CD14-positive monocyte (primary cell): Measurements from ENCODE around the gene APOD. TPM values are rescaled to one million over a fixed set of nuclear protein-coding genes. Genes with fewer than 3 reads are reported as not detected.

Experiments
- DNase-seq, 3 donors: peaks; one replicate each; pipeline ENCODE4 v3.0.0-alpha.2; 2011 to 2022
- H2AFZ ChIP-seq: 2 replicates; pipeline ENCODE4 v1.6.0; 2012; ENCODE audit warnings: mild to moderate bottlenecking, low read depth, low read length, inconsistent platforms; ENCODE audit not compliant: insufficient read depth, poor library complexity, severe bottlenecking
- H3K27ac ChIP-seq, 2 donors: 1 replicate in 1 of 2; 2 replicates in 1 of 2; pipeline ENCODE4 v1.5.1; 2012 to 2013; ENCODE audit warnings: low read length in 2 of 2, control low read depth in 1 of 2, inconsistent platforms in 1 of 2, low read depth in 1 of 2, mild to moderate bottlenecking in 1 of 2
- H3K27me3 ChIP-seq, 2 donors: one replicate each; pipeline versions ENCODE4 v1.6.0 to v1.6.1; 2011 to 2013; ENCODE audit warnings: low read length in 2 of 2; ENCODE audit not compliant: control insufficient read depth in 2 of 2, insufficient read depth in 2 of 2
- H3K36me3 ChIP-seq, 2 donors: replicated peaks in 1 of 2; 1 replicate in 1 of 2; 2 replicates in 1 of 2; pipeline versions ENCODE4 v1.5.1 to v1.6.1; 2012 to 2013; ENCODE audit warnings: low read length in 2 of 2, control low read depth in 1 of 2, inconsistent platforms in 1 of 2, mild to moderate bottlenecking in 1 of 2; ENCODE audit not compliant: insufficient read depth in 2 of 2, control insufficient read depth in 1 of 2
- H3K4me1 ChIP-seq, 2 donors: 1 replicate in 1 of 2; 2 replicates in 1 of 2; pipeline versions ENCODE4 v1.5.1 to v1.6.1; 2012 to 2013; ENCODE audit warnings: low read length in 2 of 2, control low read depth in 1 of 2, inconsistent platforms in 1 of 2, mild to moderate bottlenecking in 1 of 2, moderate library complexity in 1 of 2; ENCODE audit not compliant: insufficient read depth in 2 of 2, control insufficient read depth in 1 of 2
- H3K4me2 ChIP-seq: replicated peaks from 2 replicates; pipeline ENCODE3; 2012; ENCODE audit warnings: low read length, moderate library complexity, mild to moderate bottlenecking; ENCODE audit not compliant: poor library complexity, severe bottlenecking; ENCODE audit errors: extremely low read depth
- H3K4me3 ChIP-seq, 3 experiments: fragments of 200-600 bp in 1 of 3; sonication (generic) in 1 of 3; replicated peaks in 1 of 3; 1 replicate in 2 of 3; 2 replicates in 1 of 3; pipeline ENCODE4 v1.5.1; 2011 to 2013; ENCODE audit warnings: low read length in 3 of 3, mild to moderate bottlenecking in 3 of 3, control low read depth in 2 of 3, low read depth in 2 of 3, inconsistent platforms in 1 of 3, moderate library complexity in 1 of 3
- H3K79me2 ChIP-seq: 2 replicates; pipeline ENCODE4 v1.6.0; 2012; ENCODE audit warnings: mild to moderate bottlenecking, control low read depth, inconsistent platforms, low read length, moderate library complexity; ENCODE audit not compliant: insufficient read depth
- H3K9ac ChIP-seq: 2 replicates; pipeline ENCODE4 v1.6.0; 2017; ENCODE audit warnings: low read length, mild to moderate bottlenecking; ENCODE audit not compliant: insufficient read depth, poor library complexity, severe bottlenecking
- H3K9me3 ChIP-seq, 2 donors: replicated peaks in 1 of 2; 1 replicate in 1 of 2; 2 replicates in 1 of 2; pipeline versions ENCODE4 v1.5.1 to v1.6.1; 2012 to 2013; ENCODE audit warnings: low read length in 2 of 2, control low read depth in 1 of 2; ENCODE audit not compliant: control insufficient read depth in 1 of 2, insufficient read depth in 1 of 2
- H4K20me1 ChIP-seq: 2 replicates; pipeline ENCODE4 v1.6.0; 2012; ENCODE audit warnings: mild to moderate bottlenecking, low read length, control low read depth, moderate library complexity; ENCODE audit not compliant: insufficient read depth
- H3K27ac Mint-ChIP-seq, 7 donors: one replicate each; pipeline ENCODE4 v1.8.0; 2020; ENCODE audit warnings: mild to moderate bottlenecking in 7 of 7, mixed read lengths in 7 of 7, moderate library complexity in 6 of 7, inconsistent platforms in 2 of 7
- H3K27me3 Mint-ChIP-seq, 3 donors: one replicate each; pipeline ENCODE4 v1.8.0; 2021 to 2022; ENCODE audit warnings: low read depth in 3 of 3, mild to moderate bottlenecking in 3 of 3, mixed read lengths in 3 of 3, moderate library complexity in 3 of 3, inconsistent platforms in 1 of 3
- H3K36me3 Mint-ChIP-seq, 2 donors: one replicate each; pipeline ENCODE4 v1.8.0; 2020; ENCODE audit warnings: mixed read lengths in 2 of 2, inconsistent platforms in 1 of 2, mild to moderate bottlenecking in 1 of 2
- H3K4me1 Mint-ChIP-seq: one replicate; pipeline ENCODE4 v1.8.0; 2020; ENCODE audit warnings: mild to moderate bottlenecking, mixed read lengths
- H3K4me3 Mint-ChIP-seq, 2 donors: one replicate each; pipeline ENCODE4 v1.8.0; 2020; ENCODE audit warnings: mild to moderate bottlenecking in 2 of 2, mixed read lengths in 2 of 2, moderate library complexity in 1 of 2
- H3K9me3 Mint-ChIP-seq, 7 donors: one replicate each; pipeline ENCODE4 v1.8.0; 2020 to 2022; ENCODE audit warnings: mixed read lengths in 7 of 7, mild to moderate bottlenecking in 6 of 7, moderate library complexity in 6 of 7, inconsistent platforms in 2 of 7
- CTCF ChIP-seq: fragments of 200-600 bp; IDR thresholded peaks from one replicate; pipeline ENCODE4 v1.8.0; 2022; ENCODE audit warnings: antibody characterized with exemption, mild to moderate bottlenecking
- WGBS: methylation state at CpG from one replicate; pipeline ENCODE4 v1.1.5; 2013; ENCODE audit warnings: missing lambda C conversion rate; ENCODE audit not compliant: insufficient coverage; 5-methylcytosine and 5-hydroxymethylcytosine counted together
- intact Hi-C, 2 donors: fragments of 100-400 bp; cut with micrococcal nuclease; formaldehyde crosslinking; loops; one replicate each; pipeline versions ENCODE4 v1.15.0 to v1.15.1; 2023
- polyA plus RNA-seq, 3 donors: library from polyadenylated mRNA; depleted of rRNA in 1 of 3; unstranded in 2 of 3; stranded (reverse) in 1 of 3; fragments of 300-500 nt in 2 of 3; fragments of >200 nt in 1 of 3; fragmentation: Illumina TruSeq in 2 of 3; gene quantifications; 1 replicate in 2 of 3; 2 replicates in 1 of 3; pipeline ENCODE4 v1.2.3, GENCODE V29; 2012 to 2021

Gene APOD
- polyA plus RNA-seq, 3 donors: not detected

GRCh38 chr3:195555110-195555509, 28.6 kb downstream of the APOD start:
- Mint-ChIP-seq H3K4me3 (no peak overlapping the region), H3K27ac (no peak overlapping the region)
- DNase-seq: peak in 1 of 3 donors; percentile 16

GRCh38 chr3:195554458-195554857, 29.3 kb downstream of the APOD start:
- Histone ChIP-seq H3K36me3 (no peaks in the 10 kb centered on the region), H3K79me2 (no peaks in the 10 kb centered on the region), H3K27me3 (peaks cover 0 to 2% of the 10 kb centered on the region in 2 donors), H3K9ac (no peak overlapping the region), H3K27ac (no peak overlapping the region), H3K4me1 (no peaks in the 10 kb centered on the region), H3K4me3 (no peak overlapping the region), H3K9me3 (no peaks in the 10 kb centered on the region), H3K4me2 (no peak overlapping the region), H4K20me1 (no peaks in the 10 kb centered on the region), H2AFZ (no peak overlapping the region)
- intact Hi-C loops: no loop called here
- H3K27ac Mint-ChIP-seq: no peak overlapping the region
- peaks cover 0 to 3% (median 0%) of the 10 kb centered on the region in 7 donors for H3K9me3 Mint-ChIP-seq
- 100% methylated on average over 12 of the region's 15 CpGs for WGBS
- peaks cover 9% of the 10 kb centered on the region for H3K4me1 Mint-ChIP-seq
- no peaks in the 10 kb centered on the region for H3K36me3 Mint-ChIP-seq
- no peak for DNase-seq
- TF ChIP-seq CTCF: no peak
- H3K4me3 Mint-ChIP-seq: no peak overlapping the region
- H3K27me3 Mint-ChIP-seq: peaks cover 15 to 30% (median 19%) of the 10 kb centered on the region in 3 donors

More at GRCh38 chr3:195555110-195555509, 28.6 kb downstream of the APOD start:
- no peak overlapping the region for H3K4me3 ChIP-seq
- no peaks in the 10 kb centered on the region for H4K20me1 ChIP-seq
- H3K9ac ChIP-seq: no peak overlapping the region
- H3K36me3 ChIP-seq: no peaks in the 10 kb centered on the region
- Mint-ChIP-seq H3K4me1 (peaks cover 5% of the 10 kb centered on the region), H3K36me3 (no peaks in the 10 kb centered on the region), H3K9me3 (peaks cover 0 to 3% (median 0%) of the 10 kb centered on the region in 7 donors), H3K27me3 (peaks cover 11 to 24% (median 13%) of the 10 kb centered on the region in 3 donors)
- WGBS: 87% methylated on average over 5 of the region's 8 CpGs
- H3K9me3 ChIP-seq: no peaks in the 10 kb centered on the region
- H3K4me1 ChIP-seq: no peaks in the 10 kb centered on the region
- no peak for TF ChIP-seq CTCF
- intact Hi-C loops: no loop called here
- H3K79me2 ChIP-seq: no peaks in the 10 kb centered on the region
- H3K27me3 ChIP-seq: peaks cover 0 to under 1% of the 10 kb centered on the region in 2 donors
- no peak overlapping the region for H3K27ac ChIP-seq
- H2AFZ ChIP-seq: no peak overlapping the region
- no peak overlapping the region for H3K4me2 ChIP-seq
